ENCODE results near the gene INO80.
"Not testable (repeated sequence)": the region's sequence is repeated elsewhere in the genome, so short reads cannot be mapped to it uniquely, and the experiment has no call there.

The INO80 gene

DNA sequence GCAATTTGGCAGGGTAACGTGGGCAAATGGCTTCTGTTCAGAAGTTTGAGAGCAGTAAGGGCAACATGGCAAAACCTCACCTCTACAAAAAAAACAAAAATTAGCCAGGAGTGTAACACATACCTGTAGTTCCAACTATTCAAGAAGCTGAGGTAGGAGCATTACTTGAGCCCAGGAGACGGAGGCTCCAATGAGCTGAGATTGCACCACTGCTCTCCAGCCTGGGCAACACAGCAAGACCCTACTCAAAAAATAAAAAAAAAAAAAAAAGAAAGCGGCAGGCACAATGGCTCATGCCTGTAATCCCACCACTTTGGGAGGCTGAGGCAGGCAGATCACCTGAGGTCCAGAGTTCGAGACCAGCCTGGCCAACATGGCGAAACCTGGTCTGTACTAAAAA is 5.9 kb upstream of the INO80 start:
- no peak for DNase-seq (ENCODE audit: low read depth, low spot score)

DNA sequence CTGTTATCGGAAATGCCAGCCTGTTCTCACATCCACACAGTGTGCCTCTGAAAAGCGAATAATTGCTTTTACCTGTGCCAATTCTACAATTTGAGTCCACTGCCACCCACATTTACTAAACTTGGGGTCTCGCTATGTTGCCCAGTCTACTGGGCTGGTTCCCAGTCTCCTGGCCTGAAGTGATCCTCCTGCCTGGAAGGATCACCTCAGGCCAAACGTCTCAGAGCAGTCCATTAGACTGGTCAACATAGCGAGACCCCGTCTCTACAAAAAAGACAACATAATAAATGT is 827 bp upstream of the INO80 start:
- no peak for DNase-seq (ENCODE audit: low read depth, low spot score)

DNA sequence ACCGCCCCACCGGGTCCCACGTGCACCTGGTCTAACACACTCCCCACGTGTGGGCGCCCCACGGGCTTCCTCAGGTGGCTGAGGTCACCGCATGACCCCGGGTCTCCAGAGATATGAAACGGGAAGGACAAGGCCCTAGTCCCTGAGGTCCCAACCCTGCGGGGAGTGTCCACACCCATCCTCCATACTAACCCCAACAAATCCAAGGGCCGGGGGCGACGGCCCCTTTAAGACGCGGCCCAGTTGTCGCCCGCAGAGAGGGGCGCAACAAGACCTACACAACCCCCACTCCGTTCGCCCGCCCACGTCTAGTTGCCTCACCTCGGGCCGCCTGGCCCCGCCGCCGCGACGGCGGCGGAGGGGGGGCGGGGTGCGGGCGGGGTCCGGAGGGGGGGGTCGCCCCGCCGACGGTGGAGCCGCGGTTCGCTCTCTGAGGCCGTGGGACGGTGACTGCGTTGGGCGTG is 396 bp downstream of the INO80 start:
- no peak for DNase-seq (ENCODE audit: low read depth, low spot score)

DNA sequence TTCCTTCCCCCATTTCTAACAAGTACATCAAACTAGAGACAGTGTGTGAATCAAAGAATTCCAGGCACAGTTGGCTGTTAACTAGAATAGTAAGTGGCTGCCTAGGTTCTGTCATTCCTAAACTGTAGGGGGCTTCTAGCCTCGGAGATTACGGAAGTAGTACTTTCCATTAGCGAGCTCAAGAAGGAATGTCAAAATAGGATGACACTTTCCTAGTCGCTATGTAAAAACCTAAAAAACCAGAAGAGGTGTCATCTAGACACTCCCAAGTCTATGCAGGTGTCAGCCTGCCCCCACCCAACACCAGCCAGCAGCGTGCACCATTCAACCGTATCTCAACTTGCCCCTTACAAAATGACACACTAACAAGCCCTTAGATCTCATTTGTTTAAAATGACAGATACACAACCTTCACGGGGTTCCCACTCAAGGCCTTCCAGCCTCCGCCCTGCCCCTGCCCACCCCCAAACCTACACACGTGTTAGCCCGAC is 874 bp downstream of the INO80 start:
- no peak for DNase-seq (ENCODE audit: low read depth, low spot score)

DNA sequence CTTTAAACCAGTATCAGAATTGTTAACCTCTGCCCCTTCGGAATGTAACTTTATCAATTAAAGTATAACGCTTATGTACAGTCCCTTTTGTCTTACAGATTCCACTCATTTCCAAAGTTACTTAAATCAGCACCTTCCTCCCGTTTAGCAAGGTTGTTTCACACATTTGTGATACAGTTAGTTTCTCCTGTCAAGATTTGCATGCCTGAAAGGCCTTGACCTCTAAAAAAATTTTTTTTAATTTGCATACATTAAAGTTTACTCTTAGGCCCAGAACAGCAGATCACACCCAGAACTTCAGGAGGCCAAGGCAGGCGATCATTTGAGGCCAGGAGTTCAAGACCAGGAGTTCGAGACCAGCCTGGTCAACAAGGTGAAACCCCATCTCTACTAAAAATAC is 9.1 kb downstream of the INO80 start:
- DNase-seq (ENCODE audit: low read depth, low spot score) = no peak

DNA sequence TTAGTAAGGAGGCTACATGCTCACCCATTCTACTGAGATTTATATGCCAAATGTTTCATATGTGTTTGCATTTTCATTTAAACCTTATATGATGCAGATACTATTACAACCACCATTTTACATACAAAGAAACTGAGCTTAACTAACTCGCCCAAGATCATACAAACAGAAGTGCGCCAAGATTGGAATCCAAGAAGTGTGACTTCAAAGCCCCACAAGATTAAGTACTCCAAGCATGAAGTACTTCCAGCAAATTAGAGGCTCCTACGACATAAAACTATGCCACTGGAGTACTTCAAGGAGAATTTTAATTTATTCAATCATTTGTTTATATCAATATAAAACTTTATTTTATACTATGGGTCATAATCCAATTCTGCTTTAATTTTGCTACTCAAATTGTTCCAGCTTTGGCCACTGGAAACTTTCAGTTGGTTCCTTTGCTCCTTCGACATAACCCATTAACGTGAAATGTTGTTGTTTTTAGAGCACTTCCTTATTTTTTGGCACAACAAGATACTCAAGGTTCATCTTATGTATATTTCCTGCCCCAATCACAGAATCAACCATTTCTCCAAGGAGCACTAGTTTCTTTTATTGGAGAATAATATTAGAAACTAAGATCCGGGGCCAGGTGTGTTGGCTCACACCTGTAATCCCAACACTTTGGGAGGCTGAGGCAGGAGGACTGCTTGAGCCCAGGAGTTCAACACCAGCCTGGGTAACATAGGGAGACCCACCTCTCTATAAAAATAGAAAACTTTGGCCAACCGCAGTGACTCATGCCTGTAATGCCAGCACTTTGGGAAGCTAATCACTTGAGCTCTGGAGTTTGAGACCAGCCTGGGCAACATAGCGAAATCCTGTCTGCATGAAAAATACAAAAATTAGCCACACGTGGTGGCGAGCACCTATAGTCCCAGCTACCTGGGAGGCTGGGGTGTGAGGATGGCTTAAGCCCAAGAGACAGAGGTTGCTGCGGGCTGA is 10.4 kb downstream of the INO80 start:
- no peak for DNase-seq (ENCODE audit: low read depth, low spot score)

DNA sequence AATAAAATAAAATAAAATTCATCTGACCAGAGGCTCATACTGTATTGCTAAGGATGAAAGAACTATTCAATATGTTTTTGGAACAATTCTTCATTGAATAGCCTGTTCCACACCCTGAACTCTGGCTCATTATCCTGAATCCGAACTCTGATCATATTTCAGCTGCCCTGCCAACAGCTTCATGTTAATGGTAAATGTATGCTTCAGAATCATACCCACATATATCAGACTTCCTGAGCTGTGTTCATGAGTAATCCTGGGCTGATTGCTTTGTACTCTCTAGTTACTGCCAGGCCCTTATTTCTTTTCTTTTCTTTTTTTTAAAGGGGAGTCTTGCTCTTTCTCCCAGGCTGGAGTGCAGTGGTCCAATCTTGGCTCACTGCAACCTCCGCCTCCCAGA is 11.8 kb downstream of the INO80 start:
- DNase-seq (ENCODE audit: low read depth, low spot score) = no peak

DNA sequence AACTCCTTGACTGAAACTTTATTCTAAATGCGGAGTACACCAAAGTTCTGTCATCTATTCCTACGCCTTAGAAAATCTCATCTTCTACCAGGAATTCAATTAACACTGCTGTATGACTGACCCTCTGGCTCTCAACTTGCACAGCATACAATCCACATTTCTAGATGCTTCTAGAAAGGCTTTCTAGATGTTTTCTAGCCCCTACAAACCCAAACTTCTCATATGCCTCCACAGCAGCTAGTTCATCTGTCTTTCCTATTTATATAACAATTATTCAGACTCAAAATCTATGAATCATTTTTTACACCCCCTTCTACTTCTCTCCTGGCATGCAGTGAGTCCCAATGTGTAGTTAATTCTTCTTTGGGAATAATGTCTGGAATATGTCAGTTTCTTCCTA is 13.2 kb downstream of the INO80 start:
- DNase-seq (ENCODE audit: low read depth, low spot score) = no peak

DNA sequence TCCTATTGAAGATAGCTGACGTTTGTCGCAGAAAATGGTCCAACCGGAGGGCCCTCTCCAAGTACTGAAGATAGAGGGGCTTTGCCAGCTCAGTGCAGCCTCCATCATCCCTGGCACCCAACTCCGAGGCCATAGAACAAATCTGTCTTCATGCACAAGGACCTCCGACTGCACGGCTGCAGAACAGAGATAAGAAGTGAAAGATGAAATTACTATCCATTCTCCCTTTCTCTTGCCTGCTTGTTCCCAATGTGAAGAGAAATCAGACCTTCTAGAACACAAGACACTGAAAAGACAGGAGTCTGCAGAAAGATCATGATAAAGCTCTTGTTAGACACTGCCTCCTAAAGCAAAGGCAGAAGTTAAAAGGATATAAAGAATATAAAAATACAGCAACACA is 19.9 kb downstream of the INO80 start:
- no peak for DNase-seq (ENCODE audit: low read depth, low spot score)

DNA sequence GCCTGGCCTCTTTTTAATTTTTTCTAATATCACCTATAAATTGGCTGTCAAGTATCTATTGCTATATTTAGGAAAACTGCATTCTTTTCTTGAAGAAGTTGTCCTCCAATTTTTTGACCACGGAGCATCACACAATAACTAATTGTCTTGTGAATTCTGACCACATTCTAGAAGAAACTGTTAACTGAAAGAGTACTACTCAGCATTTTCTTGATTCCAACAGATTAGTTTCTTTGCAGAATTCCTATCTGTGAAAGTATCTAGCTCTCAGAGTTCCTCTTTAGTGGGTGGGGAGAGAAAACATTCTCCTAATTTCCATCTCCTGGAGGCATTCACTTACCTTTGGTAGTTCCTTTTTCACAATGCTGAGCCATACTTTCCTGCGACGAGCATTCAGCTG is 31.1 kb downstream of the INO80 start:
- DNase-seq (ENCODE audit: low read depth, low spot score) = no peak

DNA sequence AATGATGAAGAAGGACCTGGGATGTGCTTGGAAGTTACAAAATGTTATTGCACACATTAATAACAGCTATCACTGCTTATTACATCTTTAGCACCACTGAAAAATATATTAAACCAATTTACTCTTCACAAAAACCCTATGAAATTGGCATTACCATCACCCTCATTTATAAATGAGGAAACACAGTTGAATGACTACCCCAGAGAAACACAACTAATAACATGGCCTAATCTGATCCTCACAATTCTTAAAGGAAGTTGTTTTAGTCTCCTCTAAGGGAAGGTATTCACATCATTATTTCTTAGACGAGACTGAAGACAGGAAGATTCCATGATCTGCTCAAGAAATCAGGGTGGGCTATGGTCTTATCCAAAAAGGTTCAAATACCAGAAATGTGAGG is 35.9 kb downstream of the INO80 start:
- no peak for DNase-seq (ENCODE audit: low read depth, low spot score)

DNA sequence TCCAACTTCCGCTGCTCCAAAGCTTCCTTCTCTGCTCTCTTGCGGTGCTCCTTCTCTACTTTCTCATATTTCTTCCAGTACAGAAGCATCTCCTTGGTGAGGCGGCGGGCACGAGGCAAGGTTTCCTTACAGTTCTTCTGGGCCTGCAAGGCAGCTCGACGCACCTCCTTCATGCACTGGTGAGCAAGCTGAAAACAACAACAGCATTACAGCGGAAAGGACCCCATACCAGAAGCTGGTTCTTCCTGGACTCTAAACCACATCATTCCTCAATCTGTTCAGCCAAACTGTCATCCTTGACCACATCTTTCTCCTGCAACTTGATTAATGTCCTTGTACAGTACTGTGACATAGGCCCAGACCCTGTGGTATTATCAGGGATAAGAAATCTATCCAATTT is 36.4 kb downstream of the INO80 start:
- no peak for DNase-seq (ENCODE audit: low read depth, low spot score)

DNA sequence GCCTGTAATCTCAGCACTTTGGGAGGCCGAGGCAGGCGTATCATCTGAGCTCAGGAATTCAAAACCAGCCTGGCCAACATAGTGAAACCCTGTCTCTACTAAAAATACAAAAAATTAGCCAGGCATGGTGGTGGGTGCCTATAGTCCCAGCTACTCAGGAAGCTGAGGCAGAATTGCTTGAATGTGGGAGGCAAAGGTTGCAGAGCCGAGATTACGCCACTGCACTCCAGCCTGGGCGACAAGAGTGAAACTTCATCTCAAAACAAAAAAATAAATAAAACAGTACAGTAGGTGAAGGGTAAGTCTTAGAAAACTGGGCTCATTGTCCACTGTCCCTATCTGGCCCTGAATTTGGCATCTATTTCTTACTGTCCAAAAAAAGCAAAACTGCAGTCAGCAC is 37.2 kb downstream of the INO80 start:
- DNase-seq (ENCODE audit: low read depth, low spot score) = not testable (repeated sequence)

DNA sequence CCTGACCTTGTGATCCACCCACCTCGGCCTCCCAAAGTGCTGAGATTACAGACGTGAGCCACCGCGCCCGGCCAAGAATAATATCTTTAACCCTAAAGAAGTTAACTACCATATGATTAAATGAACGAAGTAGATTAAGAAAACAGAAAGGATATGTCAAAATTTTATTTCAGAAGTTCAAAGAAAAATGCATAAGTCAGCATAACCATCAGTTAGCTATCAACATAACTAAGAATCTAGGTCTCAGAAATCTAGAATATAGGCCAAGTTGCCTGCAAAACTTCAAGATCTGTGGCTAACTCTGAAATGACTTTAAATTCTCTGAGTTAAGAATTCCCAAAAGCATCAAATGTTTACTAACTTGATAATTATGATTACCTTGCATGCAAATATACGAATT is 38.0 kb downstream of the INO80 start:
- DNase-seq (ENCODE audit: low read depth, low spot score) = no peak

DNA sequence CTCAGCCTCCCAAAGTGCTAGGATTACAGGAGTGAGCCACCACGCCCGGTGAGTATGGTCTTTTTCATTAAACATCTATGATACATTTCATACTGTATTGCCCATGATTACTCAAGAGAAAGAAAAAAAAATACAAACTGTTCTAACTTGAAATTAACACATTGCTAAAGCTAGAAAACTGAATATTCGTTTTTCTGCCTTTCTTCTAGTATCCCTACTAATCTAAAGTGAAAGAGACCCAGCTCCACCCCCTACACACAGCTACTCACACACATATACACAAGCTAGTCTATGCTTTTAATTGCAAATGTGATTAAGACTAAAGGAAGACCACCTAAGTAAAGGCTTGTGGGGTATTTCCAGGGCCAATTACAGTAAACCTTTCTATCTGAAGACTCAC is 43.1 kb downstream of the INO80 start:
- DNase-seq (ENCODE audit: low read depth, low spot score) = no peak

DNA sequence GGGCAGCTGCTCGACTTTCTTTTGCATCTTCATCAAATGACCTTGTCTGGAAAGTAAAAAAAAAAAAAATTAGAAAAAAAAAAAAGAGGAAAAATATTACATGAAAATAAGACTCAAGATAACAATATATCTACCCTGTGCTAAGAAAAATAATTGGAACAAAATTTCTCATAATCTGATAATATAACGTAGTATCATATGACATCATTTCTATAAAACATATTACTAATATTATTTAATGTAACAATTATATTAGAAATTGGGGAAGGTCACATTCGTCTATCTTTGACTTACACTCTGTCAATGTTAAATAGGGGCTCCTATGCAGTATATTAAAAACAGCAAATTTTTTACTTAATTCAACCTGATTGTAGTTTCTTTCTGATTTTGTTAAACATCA is 44.1 kb downstream of the INO80 start:
- no peak for DNase-seq (ENCODE audit: low read depth, low spot score)

DNA sequence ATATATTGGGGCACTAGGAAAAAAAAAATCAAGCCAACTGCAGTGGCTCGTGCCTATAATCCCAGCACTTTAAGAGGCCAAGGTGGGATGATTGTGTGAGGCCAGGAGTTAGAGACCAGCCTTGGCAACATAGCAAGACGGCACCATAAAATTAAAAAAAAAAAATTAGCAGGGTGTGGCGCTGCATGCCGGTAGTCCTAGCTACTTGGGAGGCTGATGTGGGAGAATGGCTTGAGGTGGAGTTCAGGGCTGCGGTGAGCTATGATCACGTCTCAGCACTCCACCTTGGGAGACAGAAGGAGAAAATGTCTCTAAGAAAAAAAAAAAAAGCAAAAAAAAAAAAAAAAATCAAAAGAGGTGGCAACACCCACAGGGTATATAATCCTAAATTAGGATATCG is 49.6 kb downstream of the INO80 start:
- no peak for DNase-seq (ENCODE audit: low read depth, low spot score)

DNA sequence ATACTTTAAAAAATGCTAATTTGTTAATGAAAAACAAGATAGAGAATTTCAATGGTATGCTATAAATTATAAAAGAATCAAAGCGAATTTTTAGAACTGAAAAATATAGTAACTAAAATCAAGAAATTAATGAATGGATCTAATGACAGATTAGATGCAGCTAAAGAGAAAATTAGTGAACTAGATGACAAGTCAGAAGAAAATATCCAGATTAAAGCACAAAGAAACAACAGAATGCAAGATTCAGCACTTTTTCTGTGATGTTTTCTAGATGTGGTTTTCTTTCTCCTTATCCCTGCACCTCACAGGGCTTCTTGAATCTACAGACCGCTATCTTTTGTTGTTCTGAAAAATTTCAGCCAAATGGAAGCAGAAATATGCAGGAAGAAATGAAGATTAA is 54.4 kb downstream of the INO80 start:
- no peak for DNase-seq (ENCODE audit: low read depth, low spot score)

DNA sequence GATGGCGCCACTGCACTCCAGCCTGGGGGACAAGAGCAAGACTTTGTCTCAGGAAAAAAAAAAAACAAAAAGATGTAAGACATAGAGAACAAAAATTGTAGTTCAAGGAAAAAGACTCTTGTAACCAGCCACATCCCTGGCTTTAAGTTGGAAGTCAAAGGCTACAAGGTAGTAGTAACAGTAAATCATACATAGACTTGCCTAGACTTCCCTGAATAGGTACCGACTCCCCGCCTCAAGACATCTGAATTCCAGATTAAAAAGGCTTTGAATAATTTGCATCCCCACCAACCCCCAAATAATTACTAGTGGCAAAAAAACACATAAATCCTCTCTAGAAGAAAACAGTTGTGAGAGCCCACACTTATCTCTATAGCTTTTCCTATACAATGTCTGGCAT is 55.6 kb downstream of the INO80 start:
- no peak for DNase-seq (ENCODE audit: low read depth, low spot score)

DNA sequence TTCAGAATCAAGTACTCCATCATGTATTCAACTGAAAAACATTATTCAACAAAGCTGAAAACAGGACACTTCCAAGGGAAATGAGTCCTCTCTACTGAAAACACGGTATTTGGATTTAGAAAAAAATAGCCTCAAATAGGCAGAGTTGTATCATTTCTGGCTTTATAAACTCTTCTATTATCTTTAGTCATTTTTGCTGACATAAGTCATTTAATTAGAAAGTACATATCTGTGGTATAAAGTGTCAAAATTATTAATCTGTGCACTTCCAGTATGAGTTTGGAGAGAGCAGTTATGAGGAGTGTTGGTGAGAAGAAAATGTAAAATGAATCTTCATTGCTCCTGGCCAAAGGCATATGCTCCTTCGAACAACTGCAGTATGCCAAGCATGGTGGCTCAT is 59.3 kb downstream of the INO80 start:
- DNase-seq (ENCODE audit: low read depth, low spot score) = no peak

DNA sequence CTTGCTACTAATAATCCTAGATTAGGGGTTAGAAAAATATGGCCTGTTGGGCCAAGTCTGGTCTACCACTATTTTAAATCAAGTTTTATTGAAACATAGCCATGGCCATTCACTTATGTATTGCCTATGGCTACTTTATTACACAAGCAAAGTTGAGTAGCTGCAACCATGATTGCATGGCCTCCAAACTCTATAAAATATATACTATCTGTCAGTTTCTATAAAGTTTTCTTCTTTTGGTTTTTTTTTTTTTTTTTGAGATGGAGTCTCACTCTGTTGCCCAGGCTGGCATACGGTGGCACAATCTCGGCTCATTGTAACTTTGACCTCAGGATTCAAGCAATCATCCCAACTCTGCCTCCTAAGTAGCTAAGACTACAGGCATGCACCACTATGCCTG is 60.4 kb downstream of the INO80 start:
- DNase-seq (ENCODE audit: low read depth, low spot score) = no peak

DNA sequence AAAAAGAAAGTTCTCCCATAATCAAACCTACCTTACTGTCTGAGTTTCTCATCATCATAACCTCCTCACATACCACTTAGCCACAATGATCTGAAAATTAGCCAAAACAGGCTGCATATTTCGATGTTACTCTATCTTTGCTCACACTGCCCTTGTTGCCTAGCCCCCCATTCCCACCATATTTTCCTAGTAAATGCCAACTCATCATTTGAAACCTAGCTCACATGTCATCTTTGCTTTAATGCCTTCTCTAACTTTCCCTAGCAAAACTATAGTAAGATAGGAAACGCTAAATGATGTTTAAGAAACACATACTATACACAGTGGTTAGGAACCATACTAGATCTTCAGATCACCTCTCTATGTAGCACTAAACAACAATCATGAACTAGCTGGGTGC is 64.9 kb downstream of the INO80 start:
- DNase-seq (ENCODE audit: low read depth, low spot score) = no peak

DNA sequence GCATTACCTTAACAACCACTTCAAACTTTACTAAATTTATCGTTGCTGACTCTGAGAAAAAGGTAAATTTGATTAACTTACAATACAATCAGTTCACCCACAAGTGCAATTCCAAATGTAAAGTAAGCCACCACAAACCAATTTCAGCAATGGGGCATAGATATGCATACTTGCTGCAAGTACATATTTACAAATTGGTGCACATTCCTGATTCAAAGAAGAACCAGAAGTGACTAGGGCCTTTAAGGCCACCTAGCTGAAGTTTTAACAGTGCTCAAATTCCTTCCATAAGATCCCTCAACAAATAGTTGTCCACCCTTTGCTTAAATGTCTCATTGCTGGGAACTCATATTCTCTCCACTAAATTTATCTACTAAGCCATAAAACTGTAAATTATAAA is 67.2 kb downstream of the INO80 start:
- DNase-seq (ENCODE audit: low read depth, low spot score) = no peak

DNA sequence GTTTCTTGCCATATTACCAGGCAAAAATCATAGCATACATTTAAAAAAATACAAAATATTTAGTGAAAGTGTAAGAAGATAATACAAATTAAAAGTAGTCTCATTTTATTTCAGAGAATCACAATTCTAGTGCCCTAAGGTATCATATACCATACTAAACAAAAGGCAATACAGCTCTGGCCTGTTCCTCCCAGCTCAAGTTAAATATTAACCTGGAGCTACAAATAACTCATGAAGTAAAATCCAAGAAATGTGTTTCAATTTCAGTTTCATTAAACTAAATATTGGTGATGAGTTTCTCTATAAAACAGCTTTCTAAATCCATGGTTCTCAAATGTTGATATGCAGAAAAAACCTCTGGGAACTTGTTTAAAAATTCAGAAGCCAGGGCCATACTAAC is 67.7 kb downstream of the INO80 start:
- DNase-seq (ENCODE audit: low read depth, low spot score) = no peak
